ENCODE results near the gene FADS1. TPM values are rescaled to one million over a fixed set of nuclear protein-coding genes. Genes with fewer than 3 reads are reported as not detected.

The FADS1 gene
- total and polyA plus RNA-seq, 2 donors (not counting 3 experiments of a cell fraction or from before 2014, with no cell fraction given): 110 to 121 TPM

- H3K27ac ChIP-seq (ENCODE audit: insufficient read depth, low read depth, low read length): no peak overlapping the region
- H4K20me1 ChIP-seq (replicated peaks; ENCODE audit: control insufficient read depth, extremely low read depth, insufficient read depth, low read length): no peaks in the 10 kb centered on the region
- CTCF ChIA-PET: interaction anchor here (2.7 kb wide), 1 partner anchor 13 kb away, joined by 10 read pairs; no protein-coding TSS in a partner anchor
- peaks cover 9% of the 10 kb centered on the region for H3K79me2 ChIP-seq (ENCODE audit: control insufficient read depth, insufficient read depth, low read length)
- H3K9me1 ChIP-seq (replicated peaks; ENCODE audit: control insufficient read depth, extremely low read depth, insufficient read depth, low read length): no peaks in the 10 kb centered on the region
- no peak overlapping the region for H3K4me3 ChIP-seq (replicated peaks in 1 of 3; ENCODE audit: insufficient read depth in 1 of 3, low read depth in 1 of 3, low read length in 3 of 3)
- DNase-seq (ENCODE audit: low read depth, low spot score) (no peak), FAIRE-seq (no peak)
- H3K27me3 ChIP-seq (ENCODE audit: control insufficient read depth in 2 of 2, insufficient read depth in 2 of 2, low read length in 2 of 2): no peaks in the 10 kb centered on the region
- peaks cover 3% of the 10 kb centered on the region for H3K4me1 ChIP-seq (ENCODE audit: control insufficient read depth, extremely low read depth, insufficient read depth, low read length)
- POLR2A ChIA-PET: no interaction called here
- TF ChIP-seq EZH2 (IDR thresholded peaks at IDR 0.05; ENCODE audit: borderline replicate concordance, low read depth, low read length, severe bottlenecking) (no peak), POLR2A (IDR thresholded peaks at IDR 0.05; ENCODE audit: low read depth, low read length) (no peak), POLR2AphosphoS5 (IDR thresholded peaks at IDR 0.05; ENCODE audit: insufficient read depth, low read depth, low read length) (no peak), GATA2 (IDR thresholded peaks at IDR 0.05; ENCODE audit: insufficient read depth, insufficient read length, low read depth, low read length) (no peak), MAX (IDR thresholded peaks at IDR 0.05; ENCODE audit: insufficient read depth, insufficient read length) (no peak), FOS (IDR thresholded peaks at IDR 0.05; ENCODE audit: borderline replicate concordance, insufficient read depth, low read length) (no peak)
- BruUV-seq (replicated peaks): no TSS peak
- no peak overlapping the region for H2AFZ ChIP-seq (ENCODE audit: low read depth, low read length)
- no peaks in the 10 kb centered on the region for H3K9me3 ChIP-seq (replicated peaks; ENCODE audit: control insufficient read depth, insufficient read depth, low read length)
- H3K9ac ChIP-seq (replicated peaks; ENCODE audit: extremely low read depth, insufficient read depth, low read length): no peak overlapping the region
- H3K4me2 ChIP-seq (ENCODE audit: insufficient read depth, low read length): no peak overlapping the region
- dilution Hi-C loops (cut with MboI; ENCODE audit: extremely low pct_ligation_motif_present, low sequenced_read_pairs): no loop called here
- intact Hi-C loops (cut with micrococcal nuclease): no loop called here
- peaks cover 25 to 34% of the 10 kb centered on the region in 2 experiments for H3K36me3 ChIP-seq (ENCODE audit: control insufficient read depth in 2 of 2, extremely low read depth in 1 of 2, insufficient read depth in 2 of 2, low read length in 2 of 2)
Measured at GRCh38 chr11:61810671-61811175, 6.1 kb downstream of the FADS1 start.

- no peak for DNase-seq (ENCODE audit: low read depth, low spot score)
- ChIA-PET CTCF (interaction anchor here (1.5 to 2.0 kb wide), 3 partner anchors 9 to 301 kb away, joined by 4 to 18 read pairs (median 9); no protein-coding TSS in a partner anchor), POLR2A (no interaction called here)
- BruUV-seq (replicated peaks): no TSS peak
- peaks cover 9% of the 10 kb centered on the region for H3K4me1 ChIP-seq (ENCODE audit: control insufficient read depth, extremely low read depth, insufficient read depth, low read length)
- H3K36me3 ChIP-seq (ENCODE audit: control insufficient read depth in 2 of 2, extremely low read depth in 1 of 2, insufficient read depth in 2 of 2, low read length in 2 of 2): peaks cover 24 to 40% of the 10 kb centered on the region in 2 experiments
- H3K9me3 ChIP-seq (replicated peaks; ENCODE audit: control insufficient read depth, insufficient read depth, low read length): no peaks in the 10 kb centered on the region
- H4K20me1 ChIP-seq (replicated peaks; ENCODE audit: control insufficient read depth, extremely low read depth, insufficient read depth, low read length): no peaks in the 10 kb centered on the region
- no peak overlapping the region for H3K27ac ChIP-seq (ENCODE audit: insufficient read depth, low read depth, low read length)
- no peak overlapping the region for H3K9ac ChIP-seq (replicated peaks; ENCODE audit: extremely low read depth, insufficient read depth, low read length)
- TF ChIP-seq POLR2AphosphoS5 (IDR thresholded peaks at IDR 0.05; ENCODE audit: insufficient read depth, low read depth, low read length) (no peak), GATA2 (IDR thresholded peaks at IDR 0.05; ENCODE audit: insufficient read depth, insufficient read length, low read depth, low read length) (no peak), JUN (IDR thresholded peaks at IDR 0.05; ENCODE audit: borderline replicate concordance, insufficient read depth, insufficient read length, low read depth) (no peak), FOS (IDR thresholded peaks at IDR 0.05; ENCODE audit: borderline replicate concordance, insufficient read depth, low read length) (no peak), POLR2A (IDR thresholded peaks at IDR 0.05; ENCODE audit: low read depth, low read length) (no peak), MYC (IDR thresholded peaks at IDR 0.05; ENCODE audit: low read depth, low read length) (no peak), CTCF (IDR thresholded peaks at IDR 0.05; ENCODE audit: extremely low read depth in 1 of 2, insufficient read depth in 1 of 2, low read depth in 1 of 2, low read length in 2 of 2) (no peak)
- no peak overlapping the region for H3K4me2 ChIP-seq (ENCODE audit: insufficient read depth, low read length)
- no peak overlapping the region for H3K4me3 ChIP-seq (replicated peaks in 1 of 3; ENCODE audit: insufficient read depth in 1 of 3, low read depth in 1 of 3, low read length in 3 of 3)
- no peaks in the 10 kb centered on the region for H3K79me2 ChIP-seq (ENCODE audit: control insufficient read depth, insufficient read depth, low read length)
- no peaks in the 10 kb centered on the region for H3K9me1 ChIP-seq (replicated peaks; ENCODE audit: control insufficient read depth, extremely low read depth, insufficient read depth, low read length)
- no peak for FAIRE-seq
- dilution Hi-C loops (cut with MboI; ENCODE audit: extremely low pct_ligation_motif_present, low sequenced_read_pairs) (no loop called here), intact Hi-C loops (cut with micrococcal nuclease) (no loop called here)
- no peak overlapping the region for H2AFZ ChIP-seq (ENCODE audit: low read depth, low read length)
- no peaks in the 10 kb centered on the region for H3K27me3 ChIP-seq (ENCODE audit: control insufficient read depth in 2 of 2, insufficient read depth in 2 of 2, low read length in 2 of 2)
Measured at GRCh38 chr11:61806785-61807184, 10.0 kb downstream of the FADS1 start.

Data from endothelial cell of umbilical vein (primary cell).